ENCODE data around the gene TTC31.

The TTC31 gene

DNA sequence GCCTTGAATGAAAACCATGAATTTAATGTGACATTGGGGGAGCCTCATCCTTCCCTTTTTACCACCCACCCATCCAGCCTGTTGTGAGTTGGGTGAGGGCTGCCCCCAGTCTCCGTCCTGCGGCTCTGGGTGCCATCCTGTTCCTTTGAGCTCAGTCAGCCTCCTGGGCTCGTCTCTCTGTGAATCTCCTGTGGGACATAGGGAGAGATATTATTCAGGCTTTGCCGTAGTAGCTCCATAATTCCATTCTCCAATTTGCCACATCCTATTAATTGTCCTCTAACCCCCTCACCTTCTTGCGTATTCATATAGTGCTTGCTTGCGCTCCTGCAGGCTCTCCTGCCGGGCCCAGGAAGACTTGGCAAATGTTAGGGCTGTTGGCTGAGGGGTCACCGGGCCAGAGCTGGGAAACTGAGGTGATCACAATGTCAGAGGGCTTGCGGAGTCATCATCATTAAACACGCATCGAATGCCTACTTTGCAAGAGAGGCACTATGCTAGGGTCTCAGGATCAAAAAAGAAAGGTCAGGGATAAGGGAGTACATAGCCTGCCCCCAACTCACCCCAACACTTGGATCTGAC, 43.9 kb downstream of the TTC31 start:
- DNase-seq (ENCODE audit: low spot score): no peak

- no peak for DNase-seq (ENCODE audit: low spot score)
Observed at GRCh38 chr2:74527741-74528140, 44.9 kb downstream of the TTC31 start.

DNA sequence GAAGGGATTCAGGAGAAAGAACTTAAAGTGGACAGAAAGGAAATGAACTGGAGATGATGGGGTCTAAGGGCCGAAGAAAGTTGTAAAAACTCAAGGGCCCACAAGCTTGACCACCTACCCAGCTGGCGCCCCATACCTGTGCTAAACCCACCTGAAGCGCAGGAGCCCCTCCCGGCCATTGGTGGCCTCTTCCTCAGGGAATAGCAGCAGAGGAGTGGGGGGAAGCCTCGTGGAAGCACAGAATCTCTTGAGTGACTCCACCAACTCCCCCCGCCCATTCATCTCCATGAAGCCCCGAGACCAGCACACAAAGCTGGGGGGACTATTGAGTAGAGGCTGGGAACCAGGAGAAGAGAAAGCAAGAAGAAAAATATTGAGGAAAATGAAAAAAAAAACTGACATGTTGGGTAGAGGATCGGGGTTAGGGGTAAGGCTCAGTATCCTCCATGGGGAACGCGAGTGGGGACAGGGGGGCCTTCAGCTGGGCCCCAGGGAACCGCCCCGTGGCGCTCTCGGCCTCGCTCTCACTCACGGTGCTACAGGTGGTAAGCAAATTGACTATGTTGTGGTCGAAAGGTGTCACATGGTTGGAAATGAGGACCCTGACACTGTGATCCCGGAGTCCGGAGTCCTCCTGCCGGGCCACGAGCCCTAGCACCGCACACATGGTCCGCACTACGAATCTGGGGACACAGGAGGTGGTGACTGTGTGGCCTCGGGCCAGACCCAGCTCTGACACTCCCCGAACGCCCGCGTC, 45.9 kb downstream of the TTC31 start:
- no peak for DNase-seq (ENCODE audit: low spot score)

GRCh38 chr2:74529357-74530238, 46.7 kb downstream of the TTC31 start, which contains the start of the genes AUP1 and HTRA2:
Gene AUP1 (minus strand): TSS chr2:74529706. CDS start chr2:74529629, 77 bp downstream.
Gene HTRA2 (plus strand): TSS chr2:74529933. CDS start chr2:74530007, 74 bp downstream.
- DNase-seq (ENCODE audit: low spot score): peak; percentile 99

DNA sequence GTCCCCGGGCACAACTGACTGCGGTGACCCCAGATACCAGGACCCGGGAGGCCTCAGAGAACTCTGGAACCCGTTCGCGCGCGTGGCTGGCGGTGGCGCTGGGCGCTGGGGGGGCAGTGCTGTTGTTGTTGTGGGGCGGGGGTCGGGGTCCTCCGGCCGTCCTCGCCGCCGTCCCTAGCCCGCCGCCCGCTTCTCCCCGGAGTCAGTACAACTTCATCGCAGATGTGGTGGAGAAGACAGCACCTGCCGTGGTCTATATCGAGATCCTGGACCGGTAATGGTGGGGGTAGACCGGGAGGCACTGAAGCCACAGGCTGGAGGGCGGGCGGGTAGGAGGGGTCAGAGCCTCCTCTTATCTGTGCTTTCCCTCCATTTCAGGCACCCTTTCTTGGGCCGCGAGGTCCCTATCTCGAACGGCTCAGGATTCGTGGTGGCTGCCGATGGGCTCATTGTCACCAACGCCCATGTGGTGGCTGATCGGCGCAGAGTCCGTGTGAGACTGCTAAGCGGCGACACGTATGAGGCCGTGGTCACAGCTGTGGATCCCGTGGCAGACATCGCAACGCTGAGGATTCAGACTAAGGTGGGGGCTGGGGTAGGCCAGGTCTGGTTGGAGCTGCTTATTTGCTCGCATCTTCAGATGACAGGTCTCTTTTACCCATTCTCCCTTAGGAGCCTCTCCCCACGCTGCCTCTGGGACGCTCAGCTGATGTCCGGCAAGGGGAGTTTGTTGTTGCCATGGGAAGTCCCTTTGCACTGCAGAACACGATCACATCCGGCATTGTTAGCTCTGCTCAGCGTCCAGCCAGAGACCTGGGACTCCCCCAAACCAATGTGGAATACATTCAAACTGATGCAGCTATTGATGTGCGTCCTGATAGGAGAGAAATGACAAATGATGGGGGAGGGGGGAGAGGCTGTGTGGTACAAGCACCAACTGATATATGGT, 47.6 kb downstream of the TTC31 start:
- peak; percentile 57 for DNase-seq (ENCODE audit: low spot score)

DNA sequence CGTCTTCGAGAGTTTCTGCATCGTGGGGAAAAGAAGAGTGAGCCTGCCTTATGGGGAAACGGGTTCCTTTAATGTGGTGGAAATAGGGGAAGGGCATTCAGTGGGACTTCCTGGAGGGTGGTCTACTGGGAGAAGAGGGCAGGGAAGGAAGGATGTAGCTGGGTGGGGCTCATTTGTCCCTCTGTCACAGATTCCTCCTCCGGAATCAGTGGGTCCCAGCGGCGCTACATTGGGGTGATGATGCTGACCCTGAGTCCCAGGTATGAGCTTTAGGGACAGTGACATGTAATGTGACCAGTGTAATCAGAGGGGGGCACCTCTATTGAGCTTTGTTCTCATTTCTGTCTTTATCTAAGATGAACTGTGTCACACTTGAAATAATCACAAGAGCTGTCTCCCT, 48.8 kb downstream of the TTC31 start:
- no peak for DNase-seq (ENCODE audit: low spot score)

DNA sequence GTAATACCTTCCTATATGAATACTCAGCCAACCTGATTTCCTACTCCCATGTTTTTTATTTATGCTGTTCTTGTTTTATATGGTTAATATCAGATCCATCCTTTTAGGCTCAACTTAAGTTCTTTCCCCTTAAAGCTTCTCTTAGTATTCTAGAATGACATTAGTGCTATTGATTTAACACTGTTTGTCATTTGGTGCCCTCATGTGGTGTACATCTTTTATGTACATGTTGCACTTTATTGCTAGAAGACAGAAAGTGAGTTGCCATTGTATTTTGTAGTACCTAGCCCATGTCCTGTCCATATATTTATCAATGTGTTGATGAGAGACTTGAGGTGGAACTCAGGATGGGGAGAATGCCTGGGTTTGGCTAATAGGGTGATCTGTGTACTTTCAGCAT, 49.3 kb downstream of the TTC31 start:
- DNase-seq (ENCODE audit: low spot score): no peak

GRCh38 chr2:74533464-74533863, 50.6 kb downstream of the TTC31 start:
- DNase-seq (ENCODE audit: low spot score): no peak

GRCh38 chr2:74534411-74534810, 51.5 kb downstream of the TTC31 start:
- DNase-seq (ENCODE audit: low spot score): no peak

GRCh38 chr2:74535440-74535965, 52.6 kb downstream of the TTC31 start:
- no peak for DNase-seq (ENCODE audit: low spot score)

GRCh38 chr2:74536166-74536950, 53.5 kb downstream of the TTC31 start:
- no peak for DNase-seq (ENCODE audit: low spot score)

DNA sequence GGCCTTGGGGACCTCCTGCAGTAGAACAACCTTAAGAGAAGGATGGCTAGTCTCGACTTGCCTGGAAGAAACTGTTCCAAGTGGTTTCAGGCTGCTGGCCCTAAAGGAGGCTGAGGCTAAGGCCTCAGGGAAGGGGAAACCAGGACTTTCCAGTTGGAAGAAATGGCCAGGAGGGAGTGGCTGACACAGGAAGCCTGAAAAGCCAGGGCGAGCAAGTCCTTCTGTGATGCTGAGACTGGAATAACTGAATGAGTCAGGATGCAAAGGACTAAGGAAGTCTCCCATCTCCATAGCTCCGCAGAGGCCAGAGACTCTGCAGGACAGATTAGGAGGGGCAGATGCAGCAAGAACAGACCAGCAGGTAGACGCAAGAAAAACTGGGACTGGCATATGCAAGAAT, 54.3 kb downstream of the TTC31 start:
- DNase-seq (ENCODE audit: low spot score): no peak

DNA sequence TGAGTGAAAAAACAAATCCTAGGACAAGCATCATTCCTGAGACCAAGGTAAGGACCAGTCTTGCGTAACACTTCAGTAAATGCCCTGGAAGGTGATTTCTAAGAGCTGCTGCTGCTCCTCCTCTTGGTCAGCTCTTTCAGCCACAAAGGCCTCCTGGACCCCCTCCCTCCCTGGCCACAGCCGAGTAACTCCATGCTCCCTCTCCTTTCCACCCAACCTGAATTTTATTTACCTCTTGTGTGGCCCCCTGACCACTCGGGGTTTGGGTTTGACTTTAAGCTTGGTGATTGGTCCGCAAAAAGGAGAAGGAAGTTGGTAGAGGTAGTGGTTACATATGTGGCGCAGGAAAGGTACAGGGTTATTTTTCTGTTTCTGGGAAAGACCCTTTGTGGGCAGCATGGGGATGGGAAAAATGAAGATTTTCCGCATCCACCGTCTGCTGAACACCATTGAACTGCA, 56.0 kb downstream of the TTC31 start:
- no peak for DNase-seq (ENCODE audit: low spot score)

- peak; percentile 88 for DNase-seq (ENCODE audit: low spot score)
Observed at GRCh38 chr2:74540291-74540690, 57.4 kb downstream of the TTC31 start.

- no peak for DNase-seq (ENCODE audit: low spot score)
Observed at GRCh38 chr2:74542978-74543377, 60.1 kb downstream of the TTC31 start.
